SIG-M5 treated with dmso at 0.1 percent for 504 hours (cell line): ENCODE data around the gene NEK11.
"Not testable (repeated sequence)": the region's sequence is repeated elsewhere in the genome, so short reads cannot be mapped to it uniquely, and the experiment has no call there.

ENCODE experiments used
- DNase-seq: peaks from one replicate; lab custom pipeline; 2025; ENCODE audit not compliant: unreplicated experiment; lab: John Stamatoyannopoulos, UW

The NEK11 gene

DNA sequence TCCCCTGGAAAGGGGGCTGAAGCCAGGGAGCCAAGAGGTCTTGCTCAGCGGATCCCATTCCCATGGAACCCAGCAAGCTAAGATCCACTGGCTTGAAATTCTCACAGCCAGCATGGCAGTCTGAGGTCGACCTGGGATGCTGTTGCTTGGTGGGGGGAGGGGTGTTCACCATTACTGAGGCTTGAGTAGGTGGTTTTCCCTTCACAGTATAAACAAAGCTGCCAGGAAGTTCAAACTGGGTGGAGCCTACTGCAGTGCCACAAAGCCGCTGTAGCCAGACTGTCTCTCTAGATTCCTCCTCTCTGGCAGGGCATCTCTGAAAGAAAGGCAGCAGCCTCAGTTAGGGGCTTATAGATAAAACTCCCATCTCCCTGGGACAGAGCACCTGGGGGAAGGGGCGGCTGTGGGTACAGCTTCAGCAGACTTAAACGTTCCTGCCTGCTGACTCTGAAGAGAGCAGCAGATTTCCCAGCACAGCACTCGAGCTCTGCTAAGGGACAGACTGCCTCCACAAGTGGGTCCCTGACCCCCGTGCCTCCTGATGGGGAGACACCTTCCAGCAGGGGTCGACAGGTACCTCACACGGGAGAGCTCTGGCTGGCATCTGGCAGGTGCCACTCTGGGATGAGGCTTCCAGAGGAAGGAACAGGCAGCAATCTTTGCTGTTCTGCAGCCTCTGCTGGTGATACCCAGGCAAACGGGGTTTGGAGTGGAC, 15.8 kb downstream of the NEK11 start:
- not testable (repeated sequence) for DNase-seq

DNA sequence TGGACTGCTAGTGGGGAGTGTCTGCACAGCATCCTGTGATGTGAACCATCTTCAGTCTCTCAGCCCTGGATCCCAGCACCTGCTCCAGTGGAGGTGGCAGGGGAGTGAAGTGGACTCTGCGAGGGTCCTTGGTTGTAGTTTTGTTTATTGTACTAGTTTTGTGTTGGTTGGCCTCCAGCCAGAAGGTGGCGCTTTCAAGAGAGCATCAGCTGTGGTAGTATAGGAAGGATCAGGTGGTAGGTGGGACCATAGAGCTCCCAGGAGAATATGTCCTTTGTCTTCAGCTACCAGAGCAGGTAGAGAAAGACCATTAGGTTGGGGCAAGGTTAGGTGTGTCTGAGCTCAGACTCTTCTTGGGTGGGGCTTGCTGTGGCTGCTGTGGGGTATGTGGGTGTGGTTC, 20.9 kb downstream of the NEK11 start:
- DNase-seq: no peak

DNA sequence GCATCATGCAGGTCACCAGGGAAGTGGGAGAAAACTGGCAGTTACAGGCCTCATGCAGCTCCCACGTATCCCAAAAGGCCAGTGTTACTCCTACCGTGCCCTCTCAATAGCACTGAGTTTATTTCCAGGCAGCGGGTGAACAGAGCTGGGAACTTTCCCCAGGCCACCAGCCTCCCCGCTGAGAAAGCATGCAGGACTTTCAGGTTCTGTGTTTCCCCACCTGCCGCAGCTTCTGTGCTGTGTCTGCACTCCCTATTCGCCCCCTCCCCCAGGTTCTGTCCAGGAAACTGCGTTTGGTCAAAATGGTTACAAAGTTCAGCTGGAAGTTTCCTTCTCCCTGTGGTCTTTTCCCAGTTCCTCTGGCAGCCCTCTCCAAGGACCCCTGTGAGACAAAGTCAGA, 21.4 kb downstream of the NEK11 start:
- DNase-seq: no peak

DNA sequence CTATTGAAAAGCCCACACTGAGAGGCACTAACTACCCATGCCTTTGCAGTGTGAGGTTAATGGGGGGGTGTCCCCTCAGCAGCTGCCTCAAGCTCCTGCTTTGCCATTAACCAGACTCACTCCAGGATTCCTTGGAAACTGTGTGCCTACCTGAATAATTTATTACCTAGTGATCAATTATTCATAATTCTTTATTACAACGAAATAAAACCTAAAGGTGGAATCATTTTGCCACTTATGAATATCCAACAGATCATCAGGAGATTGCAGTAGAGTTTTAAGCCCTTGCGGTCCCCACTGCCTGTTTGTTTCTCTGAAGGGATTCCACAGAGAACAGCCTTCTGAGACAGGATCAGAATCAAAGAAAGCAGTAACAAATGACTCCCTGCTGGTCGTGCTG, 23.3 kb downstream of the NEK11 start:
- no peak for DNase-seq

DNA sequence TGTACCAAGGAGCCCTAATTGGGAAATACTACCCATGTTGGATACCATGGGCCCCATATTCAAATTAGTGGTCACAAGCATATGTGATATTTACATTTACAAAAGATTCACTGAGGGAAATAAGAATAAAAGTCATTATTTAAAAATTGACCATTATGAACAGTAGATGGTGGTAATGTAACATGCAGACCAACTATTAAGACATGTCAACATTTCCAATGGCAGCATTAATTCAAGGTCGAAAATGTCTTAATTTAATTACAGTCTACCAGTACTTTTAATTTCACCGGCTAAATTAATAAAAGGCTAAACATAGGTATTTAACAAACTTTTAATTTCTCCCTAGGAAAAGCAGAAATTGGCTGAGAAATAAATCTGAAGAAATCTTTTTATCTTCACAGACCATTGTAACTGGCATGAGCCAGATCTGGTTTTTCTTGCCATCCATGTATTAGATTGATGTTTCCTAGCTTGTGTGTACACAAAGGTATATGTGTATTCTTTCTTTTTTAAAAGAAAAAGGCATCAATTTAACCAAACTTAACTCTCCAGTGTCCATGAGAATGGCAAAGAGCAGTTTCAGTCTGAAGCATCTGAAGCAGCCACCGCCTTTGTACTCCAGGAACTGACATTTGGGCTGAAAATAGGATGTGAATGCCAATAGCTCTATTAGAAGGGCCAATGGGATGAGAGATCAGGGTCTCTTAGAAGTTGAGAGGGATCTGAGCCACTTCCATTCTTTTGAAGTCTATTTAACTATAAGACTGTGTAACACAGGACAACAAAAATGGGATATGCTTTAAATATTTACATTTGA, 26.6 kb downstream of the NEK11 start:
- no peak for DNase-seq

DNA sequence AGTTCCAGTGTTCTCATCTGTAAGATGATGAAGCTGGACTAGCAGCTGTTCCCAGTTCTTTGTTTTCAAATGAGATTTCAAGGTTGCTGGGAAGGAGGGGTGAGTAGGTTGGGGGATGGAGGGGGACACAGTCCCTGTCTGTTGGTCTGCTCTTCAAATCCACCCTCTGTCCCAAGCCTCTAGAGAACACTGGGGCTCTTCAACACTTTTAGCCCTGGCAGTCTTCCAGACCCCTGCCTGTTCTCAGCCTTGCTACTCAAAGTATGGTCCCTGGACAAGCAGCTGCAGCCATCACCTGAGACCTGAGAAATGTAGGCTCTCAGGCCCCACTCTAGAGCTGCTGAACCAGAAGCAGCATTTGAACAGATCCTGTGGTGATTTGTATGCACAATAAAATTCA, 41.3 kb downstream of the NEK11 start:
- DNase-seq: no peak

DNA sequence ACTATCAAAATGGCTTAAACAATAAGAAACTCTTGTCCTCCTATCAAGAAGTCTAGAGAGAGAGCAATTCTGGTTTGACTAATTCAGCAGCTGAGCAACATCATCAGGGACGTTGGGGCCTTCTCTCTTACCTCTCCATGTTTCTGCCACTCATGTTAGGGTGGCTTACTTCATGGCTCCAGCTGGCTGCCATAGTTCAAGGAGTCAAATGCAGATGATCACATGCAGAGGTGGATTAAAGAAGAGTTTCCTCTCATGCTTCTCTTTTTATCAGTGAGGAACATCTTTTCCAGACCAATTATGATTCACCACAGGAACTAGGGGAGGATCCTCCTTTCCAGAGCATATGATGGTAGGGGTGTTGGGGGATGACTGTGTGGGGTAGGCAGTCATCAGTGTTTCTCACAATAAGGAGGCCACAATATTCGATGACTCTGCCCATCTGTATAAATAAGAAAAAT, 45.5 kb downstream of the NEK11 start:
- DNase-seq: no peak

DNA sequence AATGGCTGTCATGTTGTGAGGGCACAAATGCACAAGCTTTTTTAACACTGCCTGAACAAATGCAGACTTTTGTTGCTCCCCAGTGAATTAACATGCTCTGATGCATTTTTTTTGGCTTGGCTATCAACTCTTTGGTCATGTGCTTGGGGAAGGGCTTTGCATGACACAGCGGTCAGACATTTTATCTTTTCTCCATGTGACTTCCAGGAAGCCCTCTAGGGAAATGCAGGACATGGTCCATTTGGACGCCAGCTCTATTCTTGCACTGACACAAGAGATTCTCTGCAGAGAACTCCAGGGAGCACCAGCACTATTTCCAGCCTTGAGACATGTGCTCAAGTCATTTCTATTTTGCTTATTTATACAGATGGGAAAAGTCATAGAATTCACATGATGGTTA, 46.2 kb downstream of the NEK11 start:
- DNase-seq: no peak

DNA sequence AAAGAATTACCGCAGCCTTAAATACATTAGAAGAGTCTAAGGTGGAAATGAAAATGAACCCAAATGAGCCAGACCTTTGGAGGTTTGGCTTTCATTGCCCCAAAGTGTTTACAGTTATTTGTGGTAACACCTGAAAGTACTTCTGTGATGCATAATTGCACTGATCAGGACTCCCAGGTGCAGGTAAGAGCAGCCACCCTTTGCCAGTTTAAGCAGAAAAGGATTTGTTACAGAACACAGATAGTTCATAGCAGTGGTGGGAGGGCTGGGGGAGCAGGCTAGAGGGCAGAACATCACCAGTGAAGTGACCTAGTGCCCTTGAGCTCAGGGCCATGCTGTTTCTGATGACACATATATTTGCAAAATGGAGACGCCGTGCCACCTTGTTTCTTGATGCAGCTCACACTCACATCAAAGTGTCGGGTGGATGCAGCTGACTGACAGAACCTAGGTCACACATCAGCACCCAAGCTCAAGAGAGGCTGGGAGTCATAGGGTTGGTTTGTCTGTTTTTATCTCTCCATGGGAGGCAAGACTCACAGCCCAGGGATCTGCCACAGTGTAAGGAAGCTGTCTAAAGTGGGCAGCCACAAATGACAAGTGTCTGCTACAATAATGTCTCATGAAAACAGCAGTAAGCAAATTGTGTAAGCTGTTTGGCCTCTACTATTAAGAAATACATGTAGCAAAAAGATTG, 49.1 kb downstream of the NEK11 start:
- no peak for DNase-seq

DNA sequence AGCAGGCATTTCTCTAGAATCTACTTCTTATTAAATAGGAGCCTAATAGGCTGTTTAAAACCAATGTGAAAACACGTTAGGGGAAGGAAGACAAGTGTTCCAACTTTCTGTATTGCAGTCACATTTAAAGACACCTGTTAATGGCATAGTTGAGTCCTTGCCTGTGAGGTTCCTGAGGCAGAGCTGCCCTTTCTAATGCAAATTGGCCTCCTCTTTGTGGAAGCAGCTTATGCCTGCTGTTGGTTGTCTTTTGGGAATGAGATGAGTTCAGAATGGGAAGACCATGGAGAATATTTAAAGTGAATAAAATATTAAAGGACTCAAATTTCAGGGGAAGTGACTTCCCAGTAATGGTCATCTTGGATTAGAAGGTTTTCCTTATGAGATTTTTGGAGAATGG, 51.2 kb downstream of the NEK11 start:
- DNase-seq: no peak

DNA sequence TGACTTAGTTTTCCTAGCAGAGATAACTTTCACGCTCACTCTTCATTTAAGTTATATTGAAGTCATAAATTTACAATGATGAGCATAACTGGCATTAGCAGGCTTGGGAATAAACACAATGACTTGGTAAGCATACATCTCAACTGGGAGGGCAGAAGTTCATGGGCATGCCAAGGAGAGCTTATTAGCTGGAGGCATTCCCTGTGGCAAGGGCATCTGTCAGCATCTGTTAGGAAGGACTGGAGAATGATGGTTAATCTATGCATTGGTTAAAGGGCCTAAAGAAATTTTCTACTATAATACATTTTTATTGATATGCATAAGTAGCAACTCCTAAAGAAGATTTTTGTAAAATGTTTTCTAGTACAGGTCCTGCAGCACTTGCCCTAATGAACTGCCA, 52.4 kb downstream of the NEK11 start:
- no peak for DNase-seq

DNA sequence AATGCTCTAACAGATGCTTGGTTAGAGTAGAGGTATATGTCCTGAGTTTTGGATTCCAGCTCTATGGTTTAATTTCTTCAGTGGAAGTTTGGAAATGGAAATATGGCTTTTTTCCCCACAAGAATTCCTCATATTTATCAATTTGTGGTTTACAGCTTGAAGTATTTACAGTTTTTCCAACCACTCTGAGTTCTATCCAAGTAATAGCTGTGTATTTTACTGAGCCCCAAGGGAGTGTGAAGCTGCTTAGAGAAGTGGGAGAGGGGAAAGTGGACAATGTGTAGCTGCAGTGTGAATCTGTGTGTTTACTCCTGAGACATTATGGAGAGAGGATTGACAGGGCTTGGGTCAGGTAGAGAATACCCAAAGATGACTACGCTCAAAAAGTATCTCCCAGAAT, 54.5 kb downstream of the NEK11 start:
- no peak for DNase-seq

DNA sequence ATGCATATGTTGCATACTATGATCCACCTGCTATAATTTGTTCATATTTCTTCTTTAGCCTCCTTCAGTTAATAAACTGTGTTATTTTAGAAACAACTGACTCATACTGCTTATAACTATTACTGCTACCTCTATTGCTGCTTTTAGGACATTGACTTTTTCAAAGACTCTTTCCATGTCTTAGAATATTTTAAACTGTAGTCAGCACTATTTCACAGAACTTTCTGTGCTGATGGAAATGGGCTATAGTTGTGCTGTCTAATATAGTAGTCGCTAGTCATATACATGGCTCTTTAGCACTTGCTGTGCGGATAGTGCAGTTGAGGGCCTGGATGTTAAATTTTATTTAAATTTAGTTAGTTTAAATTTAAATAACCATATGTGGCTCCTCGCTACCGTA, 55.6 kb downstream of the NEK11 start:
- DNase-seq: no peak

DNA sequence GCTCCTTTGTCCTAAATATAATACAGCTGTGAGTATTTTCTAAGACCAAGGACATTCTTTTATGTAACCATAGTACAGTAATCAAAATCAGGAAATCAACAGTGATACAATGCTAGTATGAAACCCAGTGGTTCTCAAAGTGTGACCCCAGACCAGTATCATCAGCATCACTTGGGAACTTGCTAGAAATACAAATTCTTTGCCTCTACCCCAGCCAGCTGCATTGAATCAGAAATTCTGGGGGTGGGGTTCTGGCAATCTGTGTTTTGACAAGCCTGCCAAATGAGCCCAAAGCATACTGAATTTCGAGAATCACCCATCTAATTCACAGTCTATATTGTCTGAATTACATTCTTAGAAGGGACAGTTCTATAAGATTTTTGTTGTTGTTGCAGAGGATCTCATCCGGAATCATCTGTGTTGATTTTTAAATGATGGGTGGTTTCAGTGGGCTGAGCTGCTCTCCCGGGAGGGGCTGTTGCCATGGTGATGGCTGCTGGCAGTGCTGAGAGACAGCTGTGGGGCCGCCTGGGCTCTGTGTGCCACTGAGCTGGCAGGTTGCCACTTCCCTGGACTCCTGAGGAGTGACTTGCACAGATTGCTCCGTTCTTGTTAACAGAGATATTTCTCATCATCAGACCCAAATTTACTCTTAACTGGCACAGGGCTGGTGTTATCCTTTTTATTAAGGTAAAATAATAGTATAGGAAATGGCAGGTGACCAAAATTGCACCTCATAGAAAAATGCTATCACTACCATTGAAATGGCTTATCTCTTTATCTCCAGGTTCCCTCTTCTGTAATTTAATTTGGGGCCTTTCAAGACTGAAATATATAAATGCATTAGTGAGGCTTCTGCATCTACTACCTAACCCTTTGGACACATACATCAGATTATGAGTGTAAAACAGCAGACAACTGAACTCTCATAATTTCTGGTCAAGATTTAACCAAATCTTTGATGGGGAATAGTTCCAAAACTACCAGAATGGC, 56.5 kb downstream of the NEK11 start:
- no peak for DNase-seq

DNA sequence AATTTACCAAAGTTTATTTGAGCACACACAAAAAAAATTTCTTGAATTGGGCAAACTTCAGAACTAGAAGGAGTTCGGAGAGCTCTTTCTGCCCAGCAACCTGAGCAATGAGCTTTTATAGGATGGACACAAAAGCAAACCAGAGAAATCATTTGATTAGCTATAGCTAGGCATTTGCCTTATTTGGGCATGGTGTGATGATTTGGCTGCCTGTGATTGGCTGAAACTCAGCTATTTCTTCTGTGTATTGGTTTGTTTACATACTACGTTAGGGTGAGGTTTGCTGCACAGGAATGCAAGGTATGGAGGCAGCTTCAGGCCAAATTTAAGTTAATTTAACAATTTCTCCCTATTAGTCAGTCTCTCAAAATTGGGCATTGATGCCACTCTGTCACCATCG, 65.1 kb downstream of the NEK11 start:
- no peak for DNase-seq

DNA sequence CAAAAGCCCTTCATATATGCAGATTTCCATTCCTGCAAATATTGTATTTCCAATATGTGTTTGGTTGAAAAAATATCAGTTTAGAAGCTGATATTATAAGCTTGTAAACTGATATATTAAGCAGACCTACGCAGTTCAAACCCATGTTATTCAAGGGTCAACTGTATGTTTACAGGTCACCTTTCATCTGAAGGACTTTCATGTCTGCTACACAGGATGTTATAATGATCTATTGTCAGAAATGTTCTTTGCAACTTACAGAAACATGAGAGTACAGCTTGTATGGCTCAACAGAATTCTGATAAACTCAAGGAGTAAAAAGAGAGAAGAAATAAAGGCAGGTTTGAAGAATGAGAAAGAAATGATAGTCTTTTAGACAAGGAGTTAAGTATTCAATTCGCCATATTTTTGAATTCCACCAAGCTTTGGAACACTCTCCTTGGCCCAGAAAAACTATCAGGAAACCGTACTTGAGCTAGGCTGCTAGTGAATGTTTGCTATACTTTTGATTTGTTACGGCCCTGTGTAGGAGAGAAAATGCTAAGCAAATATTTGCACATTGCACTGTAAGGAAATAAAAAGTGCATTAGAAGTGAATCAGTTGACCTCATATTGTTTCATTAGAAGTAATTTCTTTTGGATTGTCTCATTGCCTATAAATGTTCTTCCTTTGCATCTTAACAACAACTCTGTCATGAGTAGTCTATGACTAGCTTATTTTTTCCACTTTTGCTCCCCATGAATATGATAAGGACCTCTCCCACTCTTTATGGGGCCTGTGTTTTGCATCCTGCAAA, 81.2 kb downstream of the NEK11 start:
- no peak for DNase-seq

DNA sequence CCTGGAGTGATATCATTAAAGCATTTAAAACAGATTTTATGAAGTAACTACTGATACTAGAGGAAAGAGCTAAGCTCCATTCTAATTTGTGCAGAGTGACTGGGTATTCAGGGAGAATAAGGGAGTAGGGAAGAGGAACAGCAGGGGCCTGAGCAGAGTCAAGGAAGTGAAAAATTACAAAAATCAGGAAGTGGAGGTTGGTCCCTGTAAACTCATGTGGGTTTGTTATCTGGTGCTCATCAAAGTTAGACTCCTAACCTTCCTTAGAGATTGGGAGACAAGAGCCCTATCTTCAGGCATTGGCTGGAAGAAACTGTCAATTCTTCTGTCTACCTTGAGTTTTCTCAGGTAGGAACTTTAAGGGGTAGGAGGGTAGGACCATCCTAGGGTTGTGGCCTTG, 82.5 kb downstream of the NEK11 start:
- DNase-seq: peak; percentile 1

DNA sequence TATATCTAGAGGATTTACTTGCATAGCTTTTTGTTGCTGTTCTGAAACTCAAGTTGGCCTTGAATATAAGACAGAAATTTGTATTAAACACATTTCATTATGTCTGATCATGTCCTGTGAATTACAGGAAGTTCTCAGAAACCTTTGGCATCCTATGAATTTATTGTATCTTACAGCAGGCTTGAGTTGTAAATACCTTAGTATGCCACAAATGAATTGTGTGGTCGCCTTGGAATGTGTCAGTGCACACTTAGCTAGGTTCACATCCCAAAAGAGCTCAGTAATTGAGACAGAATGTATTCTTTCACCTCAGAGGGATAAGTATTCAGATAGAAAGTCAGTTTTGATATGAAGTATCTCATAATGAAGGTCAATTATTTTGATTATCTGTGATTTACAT, 83.4 kb downstream of the NEK11 start:
- no peak for DNase-seq

DNA sequence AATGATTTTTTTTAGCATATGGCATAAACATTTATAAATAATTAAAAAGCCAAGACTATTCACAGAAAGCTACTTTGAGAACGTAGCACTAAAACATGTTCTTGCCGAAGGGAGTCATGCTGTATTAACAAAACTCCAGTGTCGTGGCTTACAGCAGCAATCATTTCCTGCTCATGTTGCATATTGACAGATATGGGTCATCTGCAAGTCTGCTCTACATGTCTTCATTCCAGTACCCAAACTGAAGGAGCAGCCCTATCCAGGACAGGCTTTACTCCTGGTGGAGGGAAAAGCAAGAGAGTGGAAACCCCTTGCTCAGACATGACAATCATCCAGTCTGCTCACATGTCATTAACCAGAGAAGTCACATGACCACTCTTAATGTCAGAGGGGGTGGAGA, 87.6 kb downstream of the NEK11 start:
- no peak for DNase-seq

DNA sequence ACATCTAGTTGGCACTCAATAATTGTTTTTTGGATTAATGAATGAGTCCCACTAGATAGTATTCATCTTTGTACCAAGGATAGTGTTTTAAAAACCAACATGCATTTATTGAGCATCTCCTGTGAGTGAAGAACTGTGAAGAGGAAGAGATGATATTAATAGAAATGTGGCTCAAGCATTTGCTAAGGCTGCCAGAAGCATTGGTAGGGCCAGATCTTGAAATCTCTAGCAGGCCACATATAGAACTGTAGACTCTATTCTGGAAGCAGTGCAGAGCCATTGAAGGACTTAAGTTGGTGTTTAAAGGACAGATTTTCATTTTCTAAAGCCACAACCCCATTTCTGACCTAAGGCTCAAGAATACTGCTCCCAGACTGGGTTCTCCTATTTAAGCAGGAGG, 99.0 kb downstream of the NEK11 start:
- DNase-seq: no peak
